ENCODE measurements around the gene IFIT1. TPM values are rescaled to one million over a fixed set of nuclear protein-coding genes. Genes with fewer than 3 reads are reported as not detected.

IFIT1 gene
- total RNA-seq, 1 experiment from 2014 or later, result 3.4 TPM

- POLR2A ChIA-PET (ENCODE audit: unreplicated experiment), result no interaction called here
Measured at GRCh38 chr10:89414879-89415821, 22.7 kb downstream of the IFIT1 start.

DNA sequence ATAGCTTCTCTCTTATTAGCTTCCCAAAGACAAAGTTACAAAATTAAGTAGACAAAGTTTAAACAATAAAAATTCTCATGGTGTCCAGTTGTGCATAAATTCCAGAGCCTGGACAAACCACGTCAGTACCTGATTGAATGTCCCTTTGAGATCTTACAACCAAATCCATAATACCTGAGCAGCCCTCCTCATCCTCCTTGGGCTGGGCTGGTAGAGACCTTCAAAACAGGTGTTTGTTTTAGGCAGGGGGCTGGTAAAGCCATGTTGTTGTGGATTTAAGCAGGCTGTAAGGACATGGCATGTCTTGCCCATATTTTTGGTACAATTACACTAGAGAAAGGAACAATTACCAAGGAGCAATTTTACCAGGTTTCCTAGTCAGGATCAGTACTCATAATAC lies 24.0 kb downstream of the IFIT1 start:
- H3K4me2 ChIP-seq, result no peak overlapping the region
- no peak for TF ChIP-seq EZH2 (IDR thresholded peaks at IDR 0.05; ENCODE audit: low read depth)
- TF ChIP-seq, protein P1, sequence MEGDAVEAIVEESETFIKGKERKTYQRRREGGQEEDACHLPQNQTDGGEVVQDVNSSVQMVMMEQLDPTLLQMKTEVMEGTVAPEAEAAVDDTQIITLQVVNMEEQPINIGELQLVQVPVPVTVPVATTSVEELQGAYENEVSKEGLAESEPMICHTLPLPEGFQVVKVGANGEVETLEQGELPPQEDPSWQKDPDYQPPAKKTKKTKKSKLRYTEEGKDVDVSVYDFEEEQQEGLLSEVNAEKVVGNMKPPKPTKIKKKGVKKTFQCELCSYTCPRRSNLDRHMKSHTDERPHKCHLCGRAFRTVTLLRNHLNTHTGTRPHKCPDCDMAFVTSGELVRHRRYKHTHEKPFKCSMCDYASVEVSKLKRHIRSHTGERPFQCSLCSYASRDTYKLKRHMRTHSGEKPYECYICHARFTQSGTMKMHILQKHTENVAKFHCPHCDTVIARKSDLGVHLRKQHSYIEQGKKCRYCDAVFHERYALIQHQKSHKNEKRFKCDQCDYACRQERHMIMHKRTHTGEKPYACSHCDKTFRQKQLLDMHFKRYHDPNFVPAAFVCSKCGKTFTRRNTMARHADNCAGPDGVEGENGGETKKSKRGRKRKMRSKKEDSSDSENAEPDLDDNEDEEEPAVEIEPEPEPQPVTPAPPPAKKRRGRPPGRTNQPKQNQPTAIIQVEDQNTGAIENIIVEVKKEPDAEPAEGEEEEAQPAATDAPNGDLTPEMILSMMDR (conservative IDR thresholded peaks at IDR 0.05), result no peak
- intact Hi-C loops (cut with micrococcal nuclease; ENCODE audit: unreplicated experiment), result loop anchor here (10.0 kb wide), 1 partner anchor 382 kb away; no protein-coding TSS in a partner anchor
- BruUV-seq (replicated peaks), result no TSS peak
- no peaks in the 10 kb centered on the region for H3K79me2 ChIP-seq (ENCODE audit: low read depth)
- H3K4me1 ChIP-seq (replicated peaks; ENCODE audit: insufficient read depth), result peaks cover 8% of the 10 kb centered on the region; the same call in 1 of the 2 replicates
- H3F3A ChIP-seq (ENCODE audit: insufficient read depth, low read depth), result no peaks in the 10 kb centered on the region
- ChIA-PET CTCF (no interaction called here), POLR2A (ENCODE audit: unreplicated experiment) (no interaction called here)
- H3K4me3 ChIP-seq, result no peak overlapping the region
- no peaks in the 10 kb centered on the region for H4K20me1 ChIP-seq (ENCODE audit: insufficient read depth)
- no peaks in the 10 kb centered on the region for H3K27me3 ChIP-seq (ENCODE audit: insufficient read depth, low read depth)
- no peak overlapping the region for H3K27ac ChIP-seq
- no peak overlapping the region for H2AFZ ChIP-seq
- no peaks in the 10 kb centered on the region for H3K36me3 ChIP-seq (ENCODE audit: low read depth)
- no peak for DNase-seq
- H3K9me2 ChIP-seq (ENCODE audit: insufficient read depth), result no peaks in the 10 kb centered on the region
- H3K9me3 ChIP-seq (ENCODE audit: insufficient read depth, low read depth), result no peaks in the 10 kb centered on the region

More at GRCh38 chr10:89414879-89415821, 22.7 kb downstream of the IFIT1 start:
- Histone ChIP-seq H3K4me1 (replicated peaks; ENCODE audit: insufficient read depth) (peaks cover 8% of the 10 kb centered on the region; the same call in 1 of the 2 replicates), H4K20me1 (ENCODE audit: insufficient read depth) (no peaks in the 10 kb centered on the region), H3K36me3 (ENCODE audit: low read depth) (no peaks in the 10 kb centered on the region), H3K4me3 (peak overlapping the region; percentile 90), H3K9me3 (ENCODE audit: insufficient read depth, low read depth) (no peaks in the 10 kb centered on the region), H3K79me2 (ENCODE audit: low read depth) (no peaks in the 10 kb centered on the region), H3K4me2 (peak overlapping the region; percentile 78), H3K27ac (peak overlapping the region; percentile 83), H2AFZ (peak overlapping the region; percentile 91), H3F3A (ENCODE audit: insufficient read depth, low read depth) (no peaks in the 10 kb centered on the region), H3K27me3 (ENCODE audit: insufficient read depth, low read depth) (no peaks in the 10 kb centered on the region), H3K9me2 (ENCODE audit: insufficient read depth) (no peaks in the 10 kb centered on the region)
- CTCF ChIA-PET, result no interaction called here
- no peak for TF ChIP-seq EZH2 (IDR thresholded peaks at IDR 0.05; ENCODE audit: low read depth)
- TF ChIP-seq, protein P1 (conservative IDR thresholded peaks at IDR 0.05), result no peak
- BruUV-seq (replicated peaks), result no TSS peak
- intact Hi-C loops (cut with micrococcal nuclease; ENCODE audit: unreplicated experiment), result loop anchor here (5.0 to 10.0 kb wide), 2 partner anchors 287 to 380 kb away; partner anchors contain the start of gene KIF20B
- no peak for DNase-seq

GRCh38 chr10:89419548-89419947 lies 27.1 kb downstream of the IFIT1 start:
- Histone ChIP-seq H3K27me3 (ENCODE audit: insufficient read depth, low read depth) (no peaks in the 10 kb centered on the region), H3K4me1 (replicated peaks; ENCODE audit: insufficient read depth) (no peaks in the 10 kb centered on the region), H3K4me2 (no peak overlapping the region), H3K36me3 (ENCODE audit: low read depth) (no peaks in the 10 kb centered on the region), H2AFZ (no peak overlapping the region), H4K20me1 (ENCODE audit: insufficient read depth) (no peaks in the 10 kb centered on the region), H3K27ac (no peak overlapping the region), H3K79me2 (ENCODE audit: low read depth) (no peaks in the 10 kb centered on the region), H3K9me3 (ENCODE audit: insufficient read depth, low read depth) (no peaks in the 10 kb centered on the region), H3K9me2 (ENCODE audit: insufficient read depth) (no peaks in the 10 kb centered on the region), H3K4me3 (no peak overlapping the region), H3F3A (ENCODE audit: insufficient read depth, low read depth) (no peaks in the 10 kb centered on the region)
- no TSS peak for BruUV-seq (replicated peaks)
- ChIA-PET CTCF (interaction anchor here (0.6 to 0.7 kb wide), 2 partner anchors 202 to 369 kb away, joined by 3 to 6 read pairs; no protein-coding TSS in a partner anchor), POLR2A (ENCODE audit: unreplicated experiment) (no interaction called here)
- TF ChIP-seq EZH2 (IDR thresholded peaks at IDR 0.05; ENCODE audit: low read depth), result no peak
- TF ChIP-seq, protein P1 (conservative IDR thresholded peaks at IDR 0.05), result no peak
- DNase-seq, result no peak
- intact Hi-C loops (cut with micrococcal nuclease; ENCODE audit: unreplicated experiment), result loop anchor here (10.0 kb wide), 1 partner anchor 385 kb away; no protein-coding TSS in a partner anchor

Measured in PC-9 (cell line).